ENCODE data around the gene CHRNA4. TPM values are rescaled to one million over a fixed set of nuclear protein-coding genes. Genes with fewer than 3 reads are reported as not detected.
"Not testable (repeated sequence)": the region's sequence is repeated elsewhere in the genome, so short reads cannot be mapped to it uniquely, and the experiment has no call there.

CHRNA4 gene
- total RNA-seq, 1 donor from 2014 or later: not detected

- DNase-seq (ENCODE audit: low read depth): no peak
These were observed 36.8 kb upstream of the CHRNA4 start for GRCh38 chr20:63397946-63398450.

DNA sequence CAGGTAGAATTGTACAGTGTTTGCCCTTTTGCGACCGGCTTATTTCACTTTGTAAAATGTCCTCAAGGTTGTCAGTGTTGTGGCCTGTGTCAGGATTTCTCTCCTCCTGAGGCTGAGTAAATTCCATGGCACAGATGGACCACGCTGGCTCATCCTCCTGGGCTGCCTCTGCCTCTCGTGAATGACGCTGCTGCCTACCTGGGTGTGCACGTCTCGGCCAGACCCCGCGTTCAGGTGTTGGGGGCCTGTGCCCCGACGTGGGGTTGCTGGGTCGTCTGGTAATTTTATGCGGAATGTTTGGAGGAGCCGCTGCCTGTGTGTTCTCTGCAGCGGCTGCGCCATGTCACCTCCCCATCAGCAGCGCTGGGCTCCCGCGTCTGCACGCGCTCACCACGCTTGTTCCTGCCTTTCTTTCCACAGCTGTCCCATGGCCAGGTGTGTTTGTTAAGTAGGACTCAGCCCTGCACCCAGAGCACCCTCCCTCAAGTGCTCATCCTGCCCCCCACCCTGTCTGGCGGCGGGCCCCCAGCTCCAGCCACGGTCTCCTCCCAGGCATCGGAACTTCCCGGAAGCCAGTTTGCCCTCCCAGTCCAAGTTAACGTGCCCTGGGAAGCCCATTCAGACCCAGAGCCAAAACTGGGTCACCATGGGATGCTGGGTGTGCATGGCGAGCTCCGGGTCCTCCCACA is 36.1 kb upstream of the CHRNA4 start:
- DNase-seq (ENCODE audit: low read depth): no peak

DNA sequence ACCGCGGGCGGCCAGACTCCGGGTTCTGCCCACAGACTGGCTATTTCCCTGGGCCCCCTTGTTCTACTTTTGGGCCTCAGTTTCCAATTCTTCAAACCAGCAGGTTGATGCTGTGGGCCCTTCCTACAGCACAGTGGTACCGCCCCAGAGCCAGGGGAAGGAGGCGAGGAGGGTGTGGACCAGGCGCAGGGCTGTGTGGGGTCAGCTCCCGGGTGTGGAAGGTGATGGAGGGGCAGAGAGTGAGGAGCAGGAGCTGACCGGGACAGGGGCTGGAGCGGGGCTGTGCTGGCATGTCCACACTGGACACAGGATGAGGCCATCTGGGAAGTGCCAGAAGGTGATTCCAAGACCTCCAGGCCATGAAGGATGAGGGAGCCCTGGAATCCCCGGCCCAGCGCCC is 35.2 kb upstream of the CHRNA4 start:
- no peak for DNase-seq (ENCODE audit: low read depth)

DNA sequence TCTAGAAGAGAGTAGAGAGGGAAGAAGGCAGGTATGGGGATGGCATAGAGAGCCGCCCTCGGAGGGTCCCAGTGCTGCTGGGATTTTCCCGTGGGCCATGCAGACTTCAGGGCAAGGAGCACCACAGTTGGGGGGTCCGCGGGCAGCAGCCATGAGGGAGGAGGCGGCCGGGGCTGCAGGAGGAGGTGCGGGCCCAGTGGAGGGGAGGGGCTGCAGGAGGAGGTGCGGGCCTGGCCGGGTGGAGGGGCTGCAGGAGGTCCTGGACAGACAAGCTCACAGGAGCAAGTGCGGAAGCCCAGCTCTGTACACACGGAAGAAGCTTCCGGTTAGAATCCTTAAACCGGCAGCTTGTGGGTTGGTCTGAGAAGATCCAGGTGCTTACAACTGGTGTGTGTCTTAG is 34.6 kb upstream of the CHRNA4 start:
- DNase-seq (ENCODE audit: low read depth): no peak

DNA sequence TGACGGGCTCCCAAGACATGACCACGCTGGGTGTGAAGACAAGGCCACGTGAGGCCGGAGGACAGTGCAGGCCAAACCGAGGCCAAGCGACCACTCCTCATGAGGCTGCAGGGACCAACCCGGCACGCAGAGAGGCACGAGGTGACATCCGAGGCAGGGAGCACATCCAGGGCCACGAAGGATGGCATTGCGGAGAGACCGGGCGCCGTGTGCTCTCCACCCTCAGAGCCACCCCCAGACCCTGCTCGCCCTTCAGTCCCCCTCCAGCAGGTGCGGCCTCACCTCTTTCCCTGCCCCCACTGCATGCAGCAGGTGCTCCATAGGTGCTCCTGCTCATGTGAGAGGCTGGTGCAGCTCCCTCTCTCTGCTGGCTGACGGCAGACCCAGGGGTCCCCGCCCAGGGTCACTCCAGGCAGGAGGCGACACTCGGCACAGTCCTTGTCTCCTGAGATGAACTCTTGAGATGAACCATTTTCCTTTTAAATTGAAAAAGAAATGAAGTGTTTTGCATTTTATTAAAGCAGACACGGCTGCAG is 33.8 kb upstream of the CHRNA4 start:
- DNase-seq (ENCODE audit: low read depth): no peak

DNA sequence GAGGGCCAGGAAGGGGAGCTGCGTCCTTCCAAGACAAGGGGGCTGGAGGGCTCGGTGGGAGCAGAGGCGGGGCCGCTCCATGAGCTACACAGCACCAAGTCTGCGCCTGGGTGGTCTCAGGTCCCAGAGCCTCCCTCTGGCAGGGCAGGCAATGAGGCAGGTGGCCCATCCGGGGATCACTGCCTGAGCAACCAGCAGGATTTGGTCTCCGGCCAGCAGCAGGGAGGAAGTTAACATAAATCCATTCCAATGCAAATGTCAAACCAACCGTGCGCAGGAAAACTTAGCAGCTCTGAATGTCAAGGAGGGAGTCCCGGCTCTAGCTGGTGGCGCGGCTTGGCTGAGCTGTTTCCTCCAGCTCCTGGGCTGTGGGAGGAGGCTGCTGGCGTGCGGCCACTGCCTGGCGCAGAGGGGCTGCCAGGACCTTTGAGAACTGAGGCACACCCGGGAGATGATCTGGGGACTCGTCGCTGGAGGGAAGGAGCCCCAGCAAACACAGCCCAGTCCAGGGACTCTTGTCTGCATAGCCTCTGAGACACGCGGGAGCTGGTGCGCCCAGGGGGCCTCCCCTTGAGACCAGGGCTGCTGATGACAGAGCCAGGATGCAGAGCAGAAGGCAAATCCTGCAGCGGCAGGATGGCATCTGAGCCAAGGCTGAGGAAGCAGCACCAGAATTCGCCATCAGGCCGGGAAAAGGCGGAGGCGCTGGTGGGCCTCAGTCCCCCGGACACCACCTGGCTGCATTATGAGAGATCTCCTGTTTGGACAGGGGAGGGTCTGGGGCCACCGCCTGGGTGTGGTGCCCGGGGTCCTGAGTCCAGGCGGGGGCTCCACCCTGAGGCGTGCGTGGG is 33.1 kb upstream of the CHRNA4 start:
- no peak for DNase-seq (ENCODE audit: low read depth)

DNA sequence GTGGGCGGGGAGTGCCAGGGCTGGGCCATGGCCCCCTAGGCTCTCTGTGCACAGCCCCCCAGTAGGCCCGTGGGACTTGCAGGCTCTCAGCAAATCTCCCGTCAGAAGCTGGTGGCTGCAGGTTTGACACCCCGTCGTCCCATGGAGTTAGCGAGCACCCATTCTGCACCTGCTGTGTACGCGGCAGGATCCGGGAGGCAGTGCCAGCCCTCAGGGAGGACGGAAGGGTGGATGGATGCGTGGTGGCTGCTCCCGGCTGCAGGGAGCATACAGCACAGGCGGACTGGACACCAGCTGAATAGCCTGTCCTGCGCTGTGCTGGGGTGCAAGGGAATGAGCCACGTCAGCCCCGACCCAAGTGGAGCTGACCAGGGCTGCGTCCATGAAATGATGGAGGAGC is 32.4 kb upstream of the CHRNA4 start:
- no peak for DNase-seq (ENCODE audit: low read depth)

DNA sequence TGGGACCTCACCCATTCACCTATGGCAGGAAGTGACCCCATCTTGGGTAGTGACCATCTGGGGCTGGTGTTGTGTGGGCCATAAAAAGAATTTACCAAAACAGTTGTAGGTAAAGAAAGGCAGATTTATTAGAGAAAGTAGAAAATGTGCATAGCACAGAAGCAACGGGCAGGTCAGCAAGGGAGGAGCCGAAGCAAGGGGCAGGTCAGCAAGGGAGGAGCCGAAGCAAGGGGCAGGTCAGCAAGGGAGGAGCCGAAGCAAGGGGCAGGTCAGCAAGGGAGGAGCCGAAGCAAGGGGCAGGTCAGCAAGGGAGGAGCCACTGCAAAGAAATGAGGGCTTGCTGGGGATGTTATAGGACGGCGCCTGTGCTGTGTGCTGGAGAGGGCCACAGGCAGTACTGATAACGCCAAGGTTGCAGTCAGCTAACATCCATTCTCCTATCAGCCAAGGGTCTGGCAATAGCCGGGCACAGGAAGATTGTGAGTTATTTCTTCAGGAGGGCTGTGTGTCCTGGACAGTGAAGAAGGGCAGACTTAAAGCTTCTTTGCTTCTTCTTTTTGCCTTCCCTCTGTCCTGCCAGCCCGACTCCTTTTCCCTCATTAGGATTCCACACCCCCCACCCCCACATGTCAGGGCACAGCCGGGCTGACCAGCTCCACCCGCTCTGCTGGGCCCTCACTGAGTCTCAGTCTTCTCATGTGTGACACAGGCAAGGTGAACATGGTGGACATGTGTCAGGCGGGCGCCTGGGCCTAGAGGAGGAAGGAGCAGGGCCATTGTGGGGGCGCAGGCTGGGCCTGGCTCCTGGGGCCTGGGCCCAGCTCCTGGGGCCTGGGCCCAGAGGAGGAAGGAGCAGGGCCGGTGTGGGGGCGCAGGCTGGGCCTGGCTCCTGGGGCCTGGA is 31.6 kb upstream of the CHRNA4 start:
- DNase-seq (ENCODE audit: low read depth): no peak

DNA sequence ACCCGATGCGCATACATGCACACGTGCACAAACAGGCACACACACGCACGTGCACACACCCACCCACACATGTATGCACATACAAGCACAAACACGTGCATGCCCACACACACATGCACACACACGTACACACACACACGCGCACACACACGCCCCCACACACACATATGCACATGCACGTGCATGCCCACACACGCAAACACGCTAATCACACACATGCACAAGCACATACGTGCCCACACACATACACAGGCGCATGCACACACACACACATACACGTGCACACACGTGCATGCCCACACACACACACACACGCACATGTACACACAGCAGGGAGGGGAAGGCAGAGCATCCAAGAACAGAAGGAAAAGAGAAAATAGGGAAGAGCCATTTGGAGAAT is 26.8 kb upstream of the CHRNA4 start:
- DNase-seq (ENCODE audit: low read depth): no peak

DNA sequence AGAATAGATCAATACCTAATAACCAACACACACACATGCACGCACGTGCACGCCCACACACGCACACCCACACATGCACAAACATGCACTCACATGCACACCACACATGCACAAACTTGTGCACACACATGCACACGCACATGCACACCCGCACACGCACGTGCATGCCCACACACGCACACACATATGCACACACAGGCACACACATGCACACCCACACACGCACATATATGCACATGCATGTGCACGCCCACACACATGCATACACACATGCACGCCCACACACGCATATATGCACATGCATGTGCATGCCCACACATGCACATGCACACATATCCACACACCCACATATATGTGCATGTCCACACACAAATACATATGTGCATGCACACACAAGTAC is 26.2 kb upstream of the CHRNA4 start:
- no peak for DNase-seq (ENCODE audit: low read depth)

- DNase-seq (ENCODE audit: low read depth): no peak
These were observed 25.3 kb upstream of the CHRNA4 start for GRCh38 chr20:63386491-63386890.

DNA sequence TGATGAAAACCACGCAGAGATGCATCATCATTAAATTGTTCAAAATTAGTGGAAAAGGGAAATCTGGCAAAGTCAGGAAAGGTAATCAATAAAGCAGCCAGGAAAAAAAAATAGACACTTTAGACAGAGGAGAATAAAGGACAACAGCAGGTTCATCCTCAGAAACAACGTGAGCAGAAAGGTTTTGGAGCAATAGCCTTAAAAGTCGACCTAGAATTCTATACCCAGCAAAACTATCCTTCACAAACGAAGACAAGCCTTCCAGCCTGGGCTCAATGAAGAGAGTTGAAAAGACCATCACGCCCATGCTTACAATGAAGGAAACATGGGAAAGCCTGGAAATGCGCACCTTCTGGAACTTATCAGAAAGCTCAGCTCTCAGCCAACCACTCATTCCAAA is 24.7 kb upstream of the CHRNA4 start:
- no peak for DNase-seq (ENCODE audit: low read depth)

DNA sequence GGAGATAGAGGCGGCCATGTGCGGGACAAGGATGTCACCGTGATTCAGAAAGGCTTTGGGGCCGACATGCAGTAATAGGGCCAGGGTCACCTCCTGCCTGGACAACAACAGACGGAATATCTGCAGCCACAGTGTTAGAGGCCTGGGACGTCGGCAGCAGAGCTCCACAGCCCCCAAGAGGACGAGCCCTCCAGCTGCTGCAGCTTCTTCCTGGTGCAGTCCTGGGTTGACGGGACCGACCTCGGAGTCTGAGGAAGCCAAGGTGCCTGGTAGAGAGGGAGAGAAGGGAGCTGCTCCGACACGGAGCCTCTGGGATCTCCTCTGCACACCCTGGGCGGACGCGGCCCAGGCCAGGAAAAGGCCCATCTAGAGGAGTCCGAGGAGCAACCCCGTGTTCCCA is 23.2 kb upstream of the CHRNA4 start:
- DNase-seq (ENCODE audit: low read depth): no peak

GRCh38 chr20:63383556-63383955 is 22.4 kb upstream of the CHRNA4 start:
- no peak for DNase-seq (ENCODE audit: low read depth)

DNA sequence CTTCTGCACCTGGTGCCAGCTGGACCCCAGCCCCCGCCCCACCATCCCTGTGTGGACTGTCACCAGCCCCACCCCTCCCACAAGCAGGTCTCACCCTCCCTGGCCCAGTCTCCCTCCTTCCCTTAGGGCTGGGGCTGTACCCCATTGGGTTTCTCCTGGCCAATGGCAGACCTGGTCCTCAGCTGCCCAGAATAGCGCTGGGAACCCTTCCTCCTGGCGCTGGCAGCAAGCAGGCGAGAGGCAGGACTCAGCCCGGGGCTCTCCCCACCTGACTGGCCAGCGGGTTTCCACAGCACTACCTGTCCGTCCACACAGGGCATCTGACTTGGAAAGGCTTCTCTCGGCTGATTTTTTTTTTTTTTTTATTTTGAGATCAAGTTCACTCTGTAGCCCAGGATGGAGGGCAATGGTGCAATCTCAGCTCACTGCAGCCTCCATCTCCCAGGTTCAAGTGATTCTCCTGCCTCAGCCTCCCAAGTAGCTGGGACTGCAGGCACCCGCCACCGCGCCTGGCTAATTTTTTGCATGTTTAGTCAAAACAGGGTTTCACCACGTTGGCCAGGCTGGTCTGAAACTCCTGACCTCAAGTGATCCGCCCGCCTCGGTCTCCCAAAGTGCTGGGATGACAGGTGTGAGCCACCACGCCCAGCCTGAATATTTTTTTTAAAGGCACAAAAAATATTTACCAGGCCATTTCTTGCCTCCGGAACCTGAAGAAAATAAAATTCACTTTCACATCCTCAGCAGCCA is 21.6 kb upstream of the CHRNA4 start:
- no peak for DNase-seq (ENCODE audit: low read depth)

- no peak for DNase-seq (ENCODE audit: low read depth)
These were observed 20.8 kb upstream of the CHRNA4 start for GRCh38 chr20:63381781-63382431.

DNA sequence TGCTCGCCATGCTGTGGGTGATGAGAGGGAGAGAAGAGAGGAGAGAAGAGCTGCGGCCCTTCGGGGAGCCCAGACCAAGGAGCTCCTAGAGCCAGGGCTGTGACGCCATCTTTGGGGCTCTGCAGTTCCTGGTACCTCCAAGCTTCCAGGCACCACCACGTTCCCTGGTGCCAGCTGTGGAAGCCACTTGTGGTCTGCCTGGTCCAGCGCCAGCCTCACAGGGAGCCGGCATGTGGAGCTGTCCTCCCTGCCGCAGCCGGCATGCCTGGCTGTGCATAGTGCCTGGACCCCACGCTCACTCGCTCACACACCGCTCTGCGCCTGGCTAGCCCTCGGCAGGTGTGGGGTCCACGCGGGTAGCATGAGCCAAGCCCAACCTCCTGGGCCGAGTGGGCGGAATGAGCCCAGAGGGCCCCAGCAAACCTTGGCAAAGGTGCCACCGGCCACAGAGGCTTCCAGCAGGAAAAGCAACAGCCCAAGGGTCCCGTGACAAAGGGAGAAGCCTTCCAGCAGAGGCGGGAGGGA is 19.3 kb upstream of the CHRNA4 start:
- DNase-seq (ENCODE audit: low read depth): no peak

GRCh38 chr20:63379872-63380271 is 18.7 kb upstream of the CHRNA4 start:
- not testable (repeated sequence) for DNase-seq (ENCODE audit: low read depth)

DNA sequence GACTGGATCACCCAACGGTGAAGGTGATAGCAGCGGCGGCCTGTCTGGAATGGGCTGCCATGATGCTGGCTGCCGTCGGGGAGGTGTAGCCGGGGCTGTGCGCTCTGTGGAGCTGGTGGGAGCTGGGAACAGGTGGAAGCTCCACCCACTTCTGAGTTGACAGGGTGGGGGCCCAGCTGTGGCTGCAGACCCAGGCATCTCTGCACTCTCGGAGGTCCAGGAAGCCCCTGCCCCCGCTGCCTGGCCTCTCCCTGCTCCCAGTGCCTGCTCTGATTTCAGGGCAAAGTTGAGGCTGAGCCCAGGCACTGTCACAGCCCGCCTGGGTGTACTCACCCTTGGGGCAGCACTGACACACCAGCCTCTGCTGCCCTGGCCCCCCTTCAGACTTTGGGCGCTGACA is 18.1 kb upstream of the CHRNA4 start:
- DNase-seq (ENCODE audit: low read depth): no peak

DNA sequence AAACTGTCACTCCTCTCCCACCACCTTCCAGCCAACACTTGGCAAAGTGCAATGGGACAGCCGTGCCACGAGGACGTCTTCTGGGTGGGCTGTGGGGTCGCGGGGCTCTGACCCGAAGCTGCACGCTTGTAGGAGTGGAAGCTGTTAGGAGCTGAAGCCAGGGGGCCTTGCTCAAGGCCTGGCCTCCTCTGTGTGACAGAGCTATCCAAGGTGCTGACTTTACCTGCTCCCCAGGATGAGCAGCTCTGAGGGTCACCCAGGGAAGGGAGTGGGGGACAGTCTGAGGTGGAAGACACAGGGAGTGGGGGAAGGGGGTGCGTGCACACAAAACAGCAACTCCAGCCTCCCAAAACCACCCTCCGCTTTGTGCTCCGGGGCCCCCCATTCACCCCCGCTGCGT is 17.5 kb upstream of the CHRNA4 start:
- no peak for DNase-seq (ENCODE audit: low read depth)
